ENCODE results near the gene LOXL4. TPM values are rescaled to one million over a fixed set of nuclear protein-coding genes. Genes with fewer than 3 reads are reported as not detected.

The LOXL4 gene
- not detected for total RNA-seq

GRCh38 chr10:98267894-98268693, at the start of gene LOXL4:
Gene LOXL4 (minus strand): TSS chr10:98268194. CDS start chr10:98263019, 5,175 bp downstream.
- DNase-seq = no peak

GRCh38 chr10:98316661-98317060, 48.7 kb upstream of the LOXL4 start:
- no peak for DNase-seq

DNA sequence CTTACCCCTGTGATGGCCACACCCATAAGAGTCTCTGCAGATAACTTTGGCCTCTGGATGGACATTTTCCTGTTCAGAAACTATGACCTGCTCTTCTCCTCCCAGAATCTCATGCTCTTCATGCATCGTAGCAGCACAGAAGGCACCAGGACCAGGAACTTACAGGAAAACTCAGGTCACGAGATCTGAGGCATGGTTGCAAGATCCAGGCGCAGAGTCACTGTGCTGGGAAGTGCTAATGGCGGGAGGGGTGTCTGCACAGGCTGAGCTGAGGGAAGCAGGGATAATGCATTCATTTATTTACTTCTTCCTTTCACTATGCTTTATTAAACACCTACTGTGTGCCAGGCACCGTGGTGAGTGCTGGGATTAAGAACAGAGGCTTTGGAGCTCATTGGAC, 48.2 kb upstream of the LOXL4 start:
- no peak for DNase-seq

- no peak for DNase-seq
Observed at GRCh38 chr10:98314532-98315284, 46.7 kb upstream of the LOXL4 start.

DNA sequence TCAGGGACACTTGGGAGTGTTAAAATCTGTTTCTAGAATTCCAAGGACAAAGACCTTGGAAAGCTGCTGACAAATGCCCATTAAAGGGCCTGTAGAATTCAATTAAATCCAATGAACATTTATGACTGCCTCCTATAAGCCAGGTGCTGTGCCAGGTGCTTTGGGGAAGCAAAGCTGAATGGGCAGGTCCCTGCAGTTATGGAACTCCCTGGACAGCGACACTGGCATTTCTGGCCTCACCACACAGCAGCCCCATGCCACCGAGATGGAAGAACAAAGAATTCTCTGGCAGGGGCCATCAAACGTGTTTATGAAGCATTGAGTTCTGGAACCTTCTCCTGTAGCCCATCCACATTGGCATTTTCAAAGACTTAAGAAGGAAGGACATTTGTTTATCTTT, 45.6 kb upstream of the LOXL4 start:
- DNase-seq = no peak

DNA sequence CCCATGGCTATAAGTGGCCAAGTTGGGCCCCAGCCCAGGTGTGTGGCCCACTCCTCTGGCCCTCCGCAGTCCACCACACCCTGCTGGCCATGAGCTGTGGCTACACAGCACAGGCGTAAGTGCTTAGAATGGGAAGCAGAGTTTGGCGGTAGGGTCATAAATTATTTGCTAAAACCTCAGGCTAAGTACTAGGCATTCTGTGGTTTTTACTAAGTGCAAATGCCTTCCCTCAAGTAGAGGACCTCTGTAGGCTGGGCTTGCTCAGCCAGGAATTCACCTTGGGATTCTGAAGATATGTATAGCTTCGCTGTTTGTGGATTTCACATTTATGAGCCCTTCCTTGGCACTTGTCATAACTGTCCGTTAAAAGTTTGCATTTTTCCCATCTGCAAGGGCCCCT, 44.8 kb upstream of the LOXL4 start:
- DNase-seq = no peak

DNA sequence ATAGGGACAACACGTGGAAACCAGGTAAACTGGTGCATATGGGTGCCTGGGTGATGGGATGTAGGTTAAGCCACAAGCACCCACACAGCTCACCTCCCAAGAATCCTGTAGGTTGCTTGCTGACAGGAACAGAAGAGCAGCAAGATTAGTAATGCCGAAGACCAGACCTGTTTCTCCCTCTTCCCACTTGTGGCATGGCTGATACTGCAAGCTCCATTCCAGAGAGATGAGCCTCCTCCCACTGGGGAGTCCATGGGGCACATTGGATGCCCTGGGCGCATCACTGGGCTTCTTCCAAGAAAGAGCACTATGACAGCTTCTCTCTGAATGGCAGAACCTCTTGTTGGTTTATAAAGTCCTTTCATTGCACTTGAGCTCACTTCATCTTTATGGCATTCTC, 44.4 kb upstream of the LOXL4 start:
- no peak for DNase-seq

GRCh38 chr10:98310701-98311100, 42.7 kb upstream of the LOXL4 start:
- no peak for DNase-seq

DNA sequence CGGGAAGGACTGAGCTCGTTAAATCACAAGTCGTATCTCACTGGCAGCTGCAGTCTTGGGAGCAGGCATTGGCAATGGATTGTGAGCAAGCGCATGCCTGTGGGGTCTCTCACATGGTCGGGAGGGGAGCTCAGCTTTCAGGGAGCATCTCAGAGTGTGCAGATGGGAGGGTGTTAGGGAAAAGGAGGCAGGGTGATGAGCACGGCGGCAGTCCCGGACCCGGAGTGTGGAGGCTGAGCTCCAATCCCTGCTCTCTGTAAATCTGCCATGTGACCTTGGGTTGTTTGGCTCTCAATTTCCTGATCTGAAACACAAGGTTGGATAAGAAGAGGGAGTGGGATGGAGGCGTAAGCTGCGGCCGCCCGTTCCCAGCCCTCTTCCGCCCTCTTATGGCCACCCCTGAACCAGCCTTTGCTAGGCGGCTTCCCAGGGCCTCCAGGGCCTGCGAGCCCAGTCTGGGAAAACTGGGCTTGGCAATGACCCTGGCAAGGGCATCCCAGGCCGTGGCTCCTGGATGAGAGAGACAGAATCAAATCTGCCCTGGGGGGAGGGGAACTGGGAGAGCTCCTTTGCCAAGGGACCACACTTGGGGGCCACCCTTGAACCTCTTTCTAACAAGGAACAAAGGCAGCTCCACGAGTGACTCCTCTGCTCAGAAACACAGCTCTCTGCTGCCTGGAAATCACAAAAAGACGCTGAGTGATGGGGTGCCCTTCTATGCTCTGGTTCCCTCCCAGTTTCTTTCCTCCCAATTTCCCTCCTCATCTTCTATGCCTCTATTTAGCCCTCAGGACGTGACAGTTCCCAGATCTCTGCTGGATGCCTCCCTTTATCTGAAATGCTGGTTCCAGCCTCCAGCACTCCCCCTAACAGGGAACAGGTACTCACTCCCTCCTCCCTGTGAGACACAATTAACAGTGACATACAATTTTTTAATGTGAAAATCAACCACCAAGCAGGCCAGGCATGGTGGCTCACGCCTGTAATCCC, 41.7 kb upstream of the LOXL4 start:
- no peak for DNase-seq

GRCh38 chr10:98308669-98309365, 40.8 kb upstream of the LOXL4 start:
- no peak for DNase-seq

DNA sequence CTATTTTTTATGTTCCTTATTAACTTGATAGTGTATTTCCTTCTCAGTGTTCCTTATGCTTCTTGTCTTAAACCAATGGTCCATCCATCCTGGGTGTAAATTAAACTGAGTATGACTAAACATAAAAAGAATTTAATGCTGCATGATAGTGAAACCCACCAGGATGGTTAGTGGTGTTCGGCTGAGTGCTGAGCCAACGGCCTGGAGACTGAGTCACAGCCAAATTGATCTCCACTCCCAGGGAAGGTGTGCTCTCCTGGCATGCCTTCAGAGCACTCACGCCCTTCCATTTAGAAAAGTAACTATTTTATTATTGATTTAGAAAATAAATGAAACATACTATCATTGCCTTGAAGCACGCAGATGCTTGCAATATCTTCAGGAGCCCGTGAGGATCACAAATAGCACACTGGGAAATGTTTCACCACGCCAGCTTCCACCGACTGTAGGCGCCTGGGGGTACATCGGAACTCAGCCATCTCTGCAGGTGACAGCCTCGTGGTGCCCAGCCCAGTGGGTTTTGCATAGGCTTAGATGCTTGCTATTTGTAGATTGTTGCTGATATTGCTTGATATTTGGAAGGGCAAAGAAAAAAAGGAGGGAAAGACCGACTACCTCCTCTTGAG, 40.0 kb upstream of the LOXL4 start:
- DNase-seq = no peak

- no peak for DNase-seq
Observed at GRCh38 chr10:98306501-98306900, 38.5 kb upstream of the LOXL4 start.

GRCh38 chr10:98303569-98303968, 35.6 kb upstream of the LOXL4 start:
- DNase-seq = no peak

DNA sequence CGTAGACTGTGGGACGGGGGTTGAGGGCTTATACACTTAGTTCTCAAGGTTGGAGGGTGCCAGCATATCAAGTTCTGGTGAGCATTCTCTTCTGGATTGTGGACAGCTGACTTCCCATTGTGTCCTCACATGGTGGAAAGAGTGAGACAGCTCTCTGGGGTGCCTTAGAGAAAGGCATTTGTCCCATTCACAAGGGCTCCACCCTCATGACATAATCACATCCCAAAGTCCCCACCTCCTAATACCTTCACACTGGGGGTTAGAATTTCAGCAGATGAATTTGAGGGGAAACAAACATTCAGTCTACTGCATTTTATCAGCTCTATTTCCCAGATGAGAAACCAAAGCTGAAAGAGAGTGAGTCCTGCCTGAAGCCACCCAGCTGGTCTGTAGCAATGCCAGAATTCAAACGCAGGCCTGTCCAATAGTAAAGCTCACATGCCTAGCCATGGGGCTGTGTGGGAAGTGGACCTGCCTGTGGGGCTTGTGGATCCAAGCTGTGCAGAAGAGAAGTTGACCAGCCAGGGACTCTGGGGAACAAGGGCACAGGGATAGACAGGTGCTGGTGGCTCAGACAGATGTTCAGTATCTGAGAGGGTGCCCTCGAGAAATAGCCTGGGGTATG, 34.9 kb upstream of the LOXL4 start:
- DNase-seq = no peak

DNA sequence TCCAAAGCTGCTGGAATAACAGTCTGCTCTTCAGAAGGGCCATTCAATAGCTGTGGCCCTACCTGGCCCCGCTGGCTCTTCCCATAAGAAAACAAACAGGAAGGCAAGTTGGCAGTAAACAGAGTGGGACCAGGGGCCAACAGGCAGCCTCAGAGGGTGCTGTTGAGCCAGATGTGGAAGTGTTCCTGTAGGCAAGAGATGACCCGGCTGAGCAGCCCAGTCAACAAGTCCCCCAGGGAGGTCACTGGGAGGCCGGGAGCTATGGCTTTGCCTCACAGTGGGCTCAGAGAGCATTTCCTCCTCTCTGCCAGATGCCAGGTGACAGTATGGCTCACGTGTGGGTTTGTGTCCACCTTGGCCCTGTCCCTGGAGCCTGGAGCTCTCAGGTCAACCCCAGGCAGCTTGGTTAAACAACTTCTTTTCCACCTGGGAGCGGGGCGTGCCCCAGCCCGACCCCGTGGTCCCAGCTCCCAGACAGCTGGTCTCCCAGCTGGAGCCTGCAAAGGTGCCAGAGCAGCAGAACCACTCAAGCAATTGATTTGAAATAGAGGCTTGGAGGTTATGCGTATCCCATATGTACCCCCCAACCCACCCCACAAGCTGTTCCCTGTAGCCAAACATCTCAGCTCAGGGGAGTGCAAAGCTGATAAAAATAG, 33.8 kb upstream of the LOXL4 start:
- no peak for DNase-seq

DNA sequence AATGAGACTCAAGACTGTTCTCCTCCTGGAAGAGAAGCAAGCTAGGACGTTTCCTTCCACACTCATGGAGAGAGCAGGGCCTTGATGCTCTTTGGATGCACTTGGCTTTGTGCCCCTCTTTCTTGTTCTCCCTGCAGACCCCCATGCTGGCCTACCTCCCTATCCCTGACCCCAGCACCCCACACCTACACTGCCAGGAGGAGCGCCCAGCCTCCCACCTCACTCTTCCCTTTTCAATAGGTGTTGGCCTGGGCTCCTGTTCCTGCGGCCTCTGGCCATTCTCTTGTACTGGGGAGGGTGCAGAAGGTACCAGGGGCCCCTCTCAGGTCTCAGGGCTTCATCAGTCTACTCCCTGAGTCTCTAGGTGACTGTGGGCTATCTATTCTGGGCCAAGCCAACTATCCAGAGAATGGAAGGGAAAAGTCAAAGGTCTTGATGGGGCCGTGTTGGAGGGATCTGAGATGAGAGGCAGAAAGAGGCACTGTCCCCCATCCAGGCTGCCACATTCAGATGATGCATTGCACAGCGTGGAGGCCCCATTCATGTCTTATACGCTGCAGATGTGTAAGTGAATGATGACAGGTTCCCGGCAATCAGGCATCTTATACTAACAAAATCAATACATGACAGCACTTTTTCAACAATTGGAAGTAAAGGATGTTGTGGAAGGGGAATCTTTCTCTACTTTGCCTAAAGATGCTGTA, 32.7 kb upstream of the LOXL4 start:
- no peak for DNase-seq

DNA sequence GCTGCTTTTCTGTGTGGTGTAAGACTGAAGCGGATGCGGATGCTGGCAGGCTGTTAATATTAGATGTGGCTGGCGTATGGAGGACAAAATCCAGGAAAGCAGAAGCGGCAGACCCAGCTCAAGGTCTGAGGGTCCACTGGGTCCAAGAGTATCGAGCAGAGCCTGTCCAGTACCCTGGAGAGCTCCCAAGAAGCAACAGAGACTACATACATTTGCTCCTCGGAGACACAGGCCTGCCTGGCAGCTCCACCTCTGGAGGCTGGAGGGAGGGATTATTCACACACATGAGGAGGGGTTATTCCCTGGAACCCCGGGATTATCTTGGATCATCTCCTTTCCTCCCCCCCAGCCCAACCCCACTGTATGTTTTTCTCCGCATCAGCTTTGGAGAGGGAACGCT, 31.3 kb upstream of the LOXL4 start:
- no peak for DNase-seq

- no peak for DNase-seq
Observed at GRCh38 chr10:98296524-98296923, 28.5 kb upstream of the LOXL4 start.

DNA sequence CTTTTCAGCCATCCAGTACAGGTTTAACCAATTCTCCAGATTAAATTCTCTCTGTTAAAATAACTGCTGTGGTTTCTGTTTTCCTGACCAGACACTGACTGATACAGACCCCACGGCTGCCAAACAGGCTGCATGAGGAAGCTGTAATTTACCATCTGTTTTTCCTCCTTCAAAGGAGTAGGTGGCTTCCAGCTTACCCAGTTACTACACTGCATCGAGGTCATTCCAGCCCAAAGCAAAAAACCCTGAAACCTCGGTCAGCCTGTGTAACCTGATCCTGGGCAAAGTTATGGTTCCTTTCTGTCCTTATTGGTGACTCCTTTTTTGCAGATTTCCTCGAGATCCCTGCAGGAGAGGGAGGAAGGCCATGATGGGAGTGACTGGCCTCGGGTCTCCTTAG, 27.9 kb upstream of the LOXL4 start:
- no peak for DNase-seq

GRCh38 chr10:98295401-98295811, 27.4 kb upstream of the LOXL4 start:
- DNase-seq = no peak
